Stomach (tissue), 4 donors: Measurements from ENCODE around the gene ARRB1.

Experiments used
- POLR2A ChIP-seq, 4 donors: fragments of 450-650 bp; IDR thresholded peaks; one replicate each; pipeline ENCODE4 v1.6.1; 2016; ENCODE audit warnings: antibody characterized with exemption in 4 of 4, control low read depth in 2 of 4, mild to moderate bottlenecking in 1 of 4, moderate library complexity in 1 of 4
- TF ChIP-seq, protein P1 (sequence below), 7 experiments: fragments of 450-650 bp in 4 of 7; fragments of 200-600 bp in 3 of 7; sonication (generic) in 3 of 7; IDR thresholded peaks; one replicate each; pipeline ENCODE4 v1.5.1; 2016 to 2019; ENCODE audit warnings: antibody characterized with exemption in 7 of 7, control low read depth in 2 of 7, mild to moderate bottlenecking in 1 of 7

DNA sequence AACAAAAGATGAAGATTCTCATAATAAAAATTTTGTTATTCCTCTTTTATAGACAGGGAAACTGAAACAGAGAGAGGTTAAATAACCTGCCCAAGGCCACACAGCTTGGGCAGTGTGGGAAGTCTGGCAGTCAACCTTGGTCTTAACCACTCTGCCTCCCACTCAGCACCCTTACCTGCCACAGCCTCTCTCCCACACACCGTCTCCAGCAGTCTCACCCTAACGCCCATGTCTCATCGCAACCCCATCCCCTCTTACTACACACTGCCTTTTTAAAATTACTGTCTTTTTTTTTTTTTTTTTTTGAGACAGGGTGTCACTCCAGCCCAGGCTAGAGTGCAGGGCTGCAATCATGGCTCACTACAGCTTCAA is 25.0 kb downstream of the ARRB1 start:
- no peak for TF ChIP-seq POLR2A (IDR thresholded peaks at IDR 0.05)
- TF ChIP-seq, protein P1, sequence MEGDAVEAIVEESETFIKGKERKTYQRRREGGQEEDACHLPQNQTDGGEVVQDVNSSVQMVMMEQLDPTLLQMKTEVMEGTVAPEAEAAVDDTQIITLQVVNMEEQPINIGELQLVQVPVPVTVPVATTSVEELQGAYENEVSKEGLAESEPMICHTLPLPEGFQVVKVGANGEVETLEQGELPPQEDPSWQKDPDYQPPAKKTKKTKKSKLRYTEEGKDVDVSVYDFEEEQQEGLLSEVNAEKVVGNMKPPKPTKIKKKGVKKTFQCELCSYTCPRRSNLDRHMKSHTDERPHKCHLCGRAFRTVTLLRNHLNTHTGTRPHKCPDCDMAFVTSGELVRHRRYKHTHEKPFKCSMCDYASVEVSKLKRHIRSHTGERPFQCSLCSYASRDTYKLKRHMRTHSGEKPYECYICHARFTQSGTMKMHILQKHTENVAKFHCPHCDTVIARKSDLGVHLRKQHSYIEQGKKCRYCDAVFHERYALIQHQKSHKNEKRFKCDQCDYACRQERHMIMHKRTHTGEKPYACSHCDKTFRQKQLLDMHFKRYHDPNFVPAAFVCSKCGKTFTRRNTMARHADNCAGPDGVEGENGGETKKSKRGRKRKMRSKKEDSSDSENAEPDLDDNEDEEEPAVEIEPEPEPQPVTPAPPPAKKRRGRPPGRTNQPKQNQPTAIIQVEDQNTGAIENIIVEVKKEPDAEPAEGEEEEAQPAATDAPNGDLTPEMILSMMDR (IDR thresholded peaks at IDR 0.05), result no peak
